Fibroblast of the aortic adventitia (primary cell): ENCODE measurements around the gene ACTR6. TPM values are rescaled to one million over a fixed set of nuclear protein-coding genes. Genes with fewer than 3 reads are reported as not detected.

Source experiments
- small RNA-seq: library from RNA; depleted of rRNA; stranded (forward); fragments of <200 nt; gene quantifications from one replicate; pipeline ENCODE3, GENCODE V24; 2012
- total RNA-seq: library from RNA; depleted of rRNA; stranded (reverse); fragments of >200 nt; gene quantifications from 2 replicates; pipeline ENCODE4 v1.2.3, GENCODE V29; 2012; ENCODE audit warnings: low replicate concordance

The ACTR6 gene
- total RNA-seq, 1 donor, result 30.0 TPM

Small RNA genes lying within 50 kb of the gene (small RNA-seq; reads per million reads assigned to genes)
- gene MIR1827 (not detected), gene RF00019 (not detected), gene RN7SL176P (not detected)

Other genes starting within 250 kb of the ACTR6 start
- 1.5 and 47.0 TPM in 2 replicates for gene ANKS1B, start 215.9 kb upstream of the ACTR6 start, total RNA-seq
- 54.7 and 72.9 TPM in 2 replicates for gene BLTP3B, start 57.9 kb upstream of the ACTR6 start, total RNA-seq
- 2.1 and 5.9 TPM in 2 replicates for gene DEPDC4, start 66.3 kb downstream of the ACTR6 start, total RNA-seq
- gene SCYL2, start 66.4 kb downstream of the ACTR6 start, total RNA-seq, result 49.1 and 49.4 TPM in 2 replicates
- not detected in 2 replicates for gene SLC17A8, start 156.3 kb downstream of the ACTR6 start, total RNA-seq